Peyer's patch (tissue), 4 donors: ENCODE results near the gene CALML3.

Source experiments
- CTCF ChIP-seq, 6 experiments: fragments of 450-650 bp in 4 of 6; fragments of 200-600 bp in 2 of 6; sonication (generic) in 1 of 6; IDR thresholded peaks; one replicate each; pipeline ENCODE4 v1.5.1; 2017 to 2019; ENCODE audit warnings: antibody characterized with exemption in 6 of 6, mild to moderate bottlenecking in 3 of 6, moderate library complexity in 1 of 6
- POLR2A ChIP-seq, 2 donors: fragments of 450-650 bp; IDR thresholded peaks; one replicate each; pipeline ENCODE4 v1.5.1; 2017; ENCODE audit warnings: antibody characterized with exemption in 2 of 2, mild to moderate bottlenecking in 2 of 2, moderate library complexity in 2 of 2

DNA sequence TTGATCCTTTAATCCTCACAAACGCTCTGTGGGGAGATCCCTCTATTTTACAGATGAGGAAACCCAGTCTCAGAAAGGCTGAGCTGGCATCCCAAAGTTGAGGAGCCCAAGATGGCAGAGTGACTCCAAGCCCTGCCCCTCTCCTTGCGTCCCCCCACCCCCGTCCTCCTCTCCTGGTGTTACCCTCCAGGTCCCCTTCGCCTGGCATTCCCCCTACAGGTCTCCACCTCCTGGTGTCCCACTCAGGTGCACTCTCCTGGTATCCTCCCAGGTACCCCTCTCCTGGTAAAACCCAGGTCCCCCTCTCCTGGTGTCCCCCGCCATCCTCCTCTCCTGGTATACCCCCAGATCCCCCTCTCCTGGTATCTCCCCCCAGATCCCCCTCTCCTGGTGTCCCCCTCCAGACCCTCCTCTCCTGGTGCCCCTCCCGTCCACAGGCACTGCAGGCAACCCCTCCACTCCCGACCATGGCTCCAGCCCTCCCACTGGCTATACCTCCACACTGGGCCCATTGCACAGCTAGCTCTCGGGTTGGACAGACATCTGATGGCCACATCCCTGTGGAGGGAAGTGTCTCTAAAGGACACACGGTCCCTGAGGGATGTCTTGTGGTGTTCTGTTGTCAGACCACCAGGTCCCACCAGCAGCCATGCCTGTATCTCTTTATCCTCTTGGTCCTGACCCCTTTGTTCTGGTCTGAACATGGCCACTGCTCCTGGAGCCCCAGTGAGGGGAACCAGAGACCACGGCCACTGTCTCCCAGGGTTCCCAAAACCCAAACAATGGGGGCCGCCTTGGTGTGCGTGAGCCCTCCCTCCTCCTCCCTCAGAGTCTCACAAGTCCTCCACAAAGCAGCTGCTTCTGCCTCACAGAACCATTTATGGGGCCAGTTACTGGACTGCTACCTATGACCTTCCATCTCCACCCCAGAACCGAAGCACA is 37.2 kb downstream of the CALML3 start:
- TF ChIP-seq CTCF (IDR thresholded peaks at IDR 0.05) (no peak), POLR2A (IDR thresholded peaks at IDR 0.05) (no peak)
